SK-N-SH (cell line): ENCODE results near the gene SH2D3C. TPM values are rescaled to one million over a fixed set of nuclear protein-coding genes. Genes with fewer than 3 reads are reported as not detected.

Source experiments
- CTCF ChIA-PET: fragments of 300-600, 350-600 bp; formaldehyde crosslinking; extraction: SDS; loops from one replicate; lab custom pipeline; 2021; lab: Yijun Ruan, JAX
- POLR2A ChIA-PET: fragments of 350-600 bp; sonication (Branson Sonifier 250); formaldehyde crosslinking; extraction: SDS; loops from one replicate; lab custom pipeline; 2020; ENCODE audit warnings: antibody characterized with exemption, inconsistent platforms; lab: Yijun Ruan, JAX
- DNase-seq: peaks from one replicate; pipeline ENCODE4 v3.0.0; 2012
- H2AFZ ChIP-seq: fragments of 200-600 bp; sonication (generic); 2 replicates; pipeline ENCODE4 v1.8.1; 2016; ENCODE audit warnings: antibody characterized with exemption, mild to moderate bottlenecking, low read depth
- H3F3A ChIP-seq: fragments of 200-600 bp; sonication (generic); replicated peaks from 2 replicates; pipeline ENCODE3; 2016; ENCODE audit warnings: antibody characterized with exemption, mild to moderate bottlenecking; ENCODE audit not compliant: insufficient read depth
- H3K27ac ChIP-seq, 2 experiments: fragments of 200-500 bp in 1 of 2; fragments of 200-600 bp in 1 of 2; sonication (Bioruptor generic) in 1 of 2; sonication (generic), shearing (Covaris generic) in 1 of 2; 2 replicates each; pipeline versions ENCODE4 v1.5.1 to v1.6.1; 2014 to 2016; ENCODE audit warnings: low read depth in 2 of 2, inconsistent platforms in 1 of 2, low read length in 1 of 2, mild to moderate bottlenecking in 1 of 2, mixed read lengths in 1 of 2
- H3K27me3 ChIP-seq: fragments of 200-600 bp; sonication (generic), shearing (Covaris generic); 2 replicates; pipeline ENCODE4 v1.6.1; 2016; ENCODE audit warnings: mixed run types; ENCODE audit not compliant: insufficient read depth
- H3K36me3 ChIP-seq, 2 experiments: fragments of 200-500 bp in 1 of 2; fragments of 200-600 bp in 1 of 2; sonication (Bioruptor generic) in 1 of 2; sonication (generic) in 1 of 2; replicated peaks in 1 of 2; 2 replicates each; pipeline versions ENCODE3 to v1.5.1; 2014 to 2016; ENCODE audit warnings: low read length in 1 of 2, mild to moderate bottlenecking in 1 of 2; ENCODE audit not compliant: insufficient read depth in 2 of 2, control insufficient read depth in 1 of 2
- H3K4me1 ChIP-seq, 2 experiments: fragments of 200-500 bp in 1 of 2; fragments of 200-600 bp in 1 of 2; sonication (Bioruptor generic) in 1 of 2; sonication (generic), shearing (Covaris generic) in 1 of 2; 2 replicates each; pipeline versions ENCODE4 v1.5.1 to v1.6.1; 2014 to 2016; ENCODE audit warnings: low read depth in 1 of 2, low read length in 1 of 2, mixed run types in 1 of 2; ENCODE audit not compliant: insufficient read depth in 2 of 2, control insufficient read depth in 1 of 2
- H3K4me2 ChIP-seq: fragments of 200-600 bp; sonication (generic), shearing (Covaris generic); 2 replicates; pipeline ENCODE4 v1.6.1; 2017; ENCODE audit warnings: mixed run types
- H3K4me3 ChIP-seq, 2 experiments: fragments of 200-500 bp in 1 of 2; fragments of 200-600 bp in 1 of 2; sonication (Bioruptor generic) in 1 of 2; sonication (generic), shearing (Covaris generic) in 1 of 2; 2 replicates each; pipeline versions ENCODE4 v1.5.1 to v1.8.1; 2014 to 2016; ENCODE audit warnings: low read depth in 2 of 2, inconsistent platforms in 1 of 2, low read length in 1 of 2, mild to moderate bottlenecking in 1 of 2, mixed read lengths in 1 of 2, moderate library complexity in 1 of 2
- H3K79me2 ChIP-seq: fragments of 200-600 bp; sonication (generic); 2 replicates; pipeline ENCODE4 v1.8.1; 2017; ENCODE audit warnings: mild to moderate bottlenecking; ENCODE audit not compliant: insufficient read depth
- H3K9ac ChIP-seq: fragments of 200-600 bp; sonication (generic); 2 replicates; pipeline ENCODE4 v1.6.1; 2017; ENCODE audit warnings: mixed run types
- H3K9me2 ChIP-seq: fragments of 200-600 bp; sonication (generic); 2 replicates; pipeline ENCODE4 v1.6.1; 2017; ENCODE audit warnings: mixed run types
- H3K9me3 ChIP-seq: fragments of 200-600 bp; sonication (generic); 2 replicates; pipeline ENCODE4 v1.6.1; 2017; ENCODE audit warnings: mixed run types, mild to moderate bottlenecking, moderate library complexity
- H4K20me1 ChIP-seq: fragments of 200-600 bp; sonication (generic); 2 replicates; pipeline ENCODE4 v1.6.1; 2017; ENCODE audit warnings: mild to moderate bottlenecking, mixed run types; ENCODE audit not compliant: insufficient read depth
- CHD2 ChIP-seq: fragments of 150-350 bp; IDR thresholded peaks from 2 replicates; pipeline ENCODE4 v1.6.1; 2018; ENCODE audit warnings: low read length; ENCODE audit not compliant: partially characterized antibody
- CTCF ChIP-seq: fragments of 200-600 bp; sonication (generic); IDR thresholded peaks from 2 replicates; pipeline ENCODE4 v1.6.1; 2017; ENCODE audit warnings: antibody characterized with exemption, mild to moderate bottlenecking, moderate library complexity
- FOSL2 ChIP-seq: IDR thresholded peaks from 2 replicates; pipeline ENCODE4 v1.4.0; 2012; ENCODE audit warnings: low read depth, mild to moderate bottlenecking, moderate library complexity, borderline replicate concordance
- FOXJ3 ChIP-seq: sonication (generic); formaldehyde crosslinking; IDR thresholded peaks from 2 replicates; pipeline ENCODE4 v1.5.1; 2020; ENCODE audit warnings: mild to moderate bottlenecking, missing genetic modification reagents
- GATA2 ChIP-seq: sonication (generic); formaldehyde crosslinking; IDR thresholded peaks from 2 replicates; pipeline ENCODE4 v1.5.0; 2020; ENCODE audit warnings: mild to moderate bottlenecking, missing genetic modification reagents
- MAX ChIP-seq: IDR thresholded peaks from 2 replicates; pipeline ENCODE4 v1.4.0; 2012; ENCODE audit warnings: low read depth
- NFIC ChIP-seq: IDR thresholded peaks from 2 replicates; pipeline ENCODE4 v1.4.0; 2012; ENCODE audit warnings: borderline replicate concordance
- NRF1 ChIP-seq: IDR thresholded peaks from 2 replicates; pipeline ENCODE4 v1.6.1; 2012; ENCODE audit warnings: low read depth, mild to moderate bottlenecking, low read length
- PBX3 ChIP-seq: IDR thresholded peaks from 2 replicates; pipeline ENCODE4; 2012
- POLR2AphosphoS5 ChIP-seq: IDR thresholded peaks from 2 replicates; pipeline ENCODE4 v1.6.1; 2012; ENCODE audit warnings: low read depth, low read length
- RAD21 ChIP-seq: IDR thresholded peaks from 2 replicates; pipeline ENCODE4 v1.6.1; 2012; ENCODE audit warnings: mild to moderate bottlenecking, low read length
- RCOR1 ChIP-seq: fragments of 150-350 bp; IDR thresholded peaks from 2 replicates; pipeline ENCODE4 v1.6.1; 2017; ENCODE audit warnings: antibody characterized with exemption, low read length
- RFX5 ChIP-seq: IDR thresholded peaks from 2 replicates; pipeline ENCODE4 v1.6.1; 2012; ENCODE audit warnings: mild to moderate bottlenecking, improper control_type of control experiment, low read length
- SIN3A ChIP-seq: IDR thresholded peaks from 2 replicates; pipeline ENCODE4 v1.6.1; 2012; ENCODE audit warnings: low read depth, mild to moderate bottlenecking, low read length, moderate library complexity, borderline replicate concordance
- SMC3 ChIP-seq: IDR thresholded peaks from 2 replicates; pipeline ENCODE4 v1.6.1; 2012; ENCODE audit warnings: low read depth, low read length, improper control_type of control experiment
- TAF1 ChIP-seq: IDR thresholded peaks from 2 replicates; pipeline ENCODE4 v1.6.1; 2012; ENCODE audit warnings: low read depth, mild to moderate bottlenecking, low read length, moderate library complexity, borderline replicate concordance
- TCF12 ChIP-seq: IDR thresholded peaks from 2 replicates; pipeline ENCODE4 v1.4.0; 2012
- TEAD4 ChIP-seq: IDR thresholded peaks from 2 replicates; pipeline ENCODE4 v1.4.0; 2012; ENCODE audit warnings: mild to moderate bottlenecking, borderline replicate concordance; ENCODE audit not compliant: insufficient read depth
- YY1 ChIP-seq: IDR thresholded peaks from 2 replicates; pipeline ENCODE4 v1.4.0; 2012; ENCODE audit warnings: low read depth, mild to moderate bottlenecking
- WGBS: methylation state at CpG from one replicate; pipeline ENCODE4 v1.1.6; 2017; ENCODE audit warnings: low lambda C conversion rate; 5-methylcytosine and 5-hydroxymethylcytosine counted together
- polyA plus RNA-seq, 3 experiments: library from polyadenylated mRNA; depleted of rRNA; stranded (reverse); fragments of >200 nt; gene quantifications; 2 replicates each; pipeline ENCODE4 v1.2.3, GENCODE V29; 2012

Gene SH2D3C
- polyA plus RNA-seq, 1 of the 3 experiments (the other 2 are of a cell fraction), result 0.15 TPM

GRCh38 chr9:127744398-127745110 is 33.9 kb downstream of the SH2D3C start:
- H3K27me3 ChIP-seq, result no peaks in the 10 kb centered on the region
- no peak for DNase-seq
- no peaks in the 10 kb centered on the region for H4K20me1 ChIP-seq
- H3K79me2 ChIP-seq, result no peaks in the 10 kb centered on the region
- 77% methylated on average over 8 of the region's 19 CpGs for WGBS
- no peak overlapping the region for H3K4me3 ChIP-seq
- H3K36me3 ChIP-seq, result no peaks in the 10 kb centered on the region
- no peaks in the 10 kb centered on the region for H3K9me2 ChIP-seq
- no peaks in the 10 kb centered on the region for H3K9me3 ChIP-seq
- H3K4me1 ChIP-seq, result no peaks in the 10 kb centered on the region; a peak in 1 of 4 replicates
- H2AFZ ChIP-seq, result no peak overlapping the region
- no peak for TF ChIP-seq NFIC
- no peak for TF ChIP-seq POLR2AphosphoS5
- no peak for TF ChIP-seq SIN3A
- TF ChIP-seq YY1, result no peak
- TF ChIP-seq TEAD4, result no peak
- TF ChIP-seq SMC3, result no peak
- TF ChIP-seq FOSL2, result no peak
- TF ChIP-seq MAX, result no peak
- no peak for TF ChIP-seq TCF12
- TF ChIP-seq FOXJ3 (CRISPR knock-in tag), result no peak
- no peak for TF ChIP-seq RCOR1
- TF ChIP-seq NRF1, result no peak
- TF ChIP-seq CHD2, result no peak
- no peak for TF ChIP-seq GATA2 (CRISPR knock-in tag)
- TF ChIP-seq CTCF, result no peak
- no peak for TF ChIP-seq TAF1
- no peak for TF ChIP-seq PBX3
- TF ChIP-seq RFX5, result no peak
- TF ChIP-seq RAD21, result no peak
- POLR2A ChIA-PET, result interaction anchor here (0.6 to 1.6 kb wide), 4 partner anchors 10 to 125 kb away, joined by 3 to 6 read pairs (median 4); partner anchors contain the start of gene TOR2A
- no peak overlapping the region for H3K27ac ChIP-seq
- no peak overlapping the region for H3K9ac ChIP-seq
- no peak overlapping the region for H3K4me2 ChIP-seq
- CTCF ChIA-PET, result interaction anchor here (1.0 to 6.4 kb wide), 8 partner anchors 10 to 241 kb away, joined by 3 to 35 read pairs (median 11); partner anchors contain the start of genes CDK9 and TOR2A
- H3F3A ChIP-seq, result no peaks in the 10 kb centered on the region
